Loucy (cell line): ENCODE measurements around the gene TRAF3IP3.

Source experiments
- H2AFZ ChIP-seq: fragments of 200-600 bp; sonication (generic); 2 replicates; pipeline ENCODE4 v1.6.0; 2016; ENCODE audit warnings: antibody characterized with exemption, mild to moderate bottlenecking, low read length, moderate library complexity
- H3F3A ChIP-seq: fragments of 200-600 bp; 2 replicates; pipeline ENCODE4 v1.6.0; 2016; ENCODE audit warnings: antibody characterized with exemption, low read depth, mild to moderate bottlenecking
- H3K27me3 ChIP-seq: fragments of 200-600 bp; sonication (generic); 2 replicates; pipeline ENCODE4 v1.6.1; 2014; ENCODE audit warnings: low read length, mild to moderate bottlenecking; ENCODE audit not compliant: insufficient read depth, poor library complexity, severe bottlenecking
- H3K36me3 ChIP-seq: fragments of 200-600 bp; sonication (generic); 2 replicates; pipeline ENCODE4 v1.6.1; 2016; ENCODE audit warnings: low read length; ENCODE audit not compliant: insufficient read depth
- H3K4me1 ChIP-seq: fragments of 200-600 bp; sonication (generic); 2 replicates; pipeline ENCODE4 v1.5.1; 2014; ENCODE audit warnings: low read length, mild to moderate bottlenecking; ENCODE audit not compliant: insufficient read depth, poor library complexity, severe bottlenecking
- H3K4me2 ChIP-seq: fragments of 200-600 bp; sonication (generic); 2 replicates; pipeline ENCODE4 v1.6.0; 2014; ENCODE audit warnings: antibody characterized with exemption, low read length, low read depth, mild to moderate bottlenecking; ENCODE audit not compliant: poor library complexity, severe bottlenecking
- H3K4me3 ChIP-seq: fragments of 200-600 bp; sonication (generic); 2 replicates; pipeline ENCODE4 v1.5.1; 2014; ENCODE audit warnings: low read length, mild to moderate bottlenecking, mixed read lengths; ENCODE audit not compliant: poor library complexity, severe bottlenecking
- H3K79me2 ChIP-seq: fragments of 200-600 bp; sonication (generic); 2 replicates; pipeline ENCODE4 v1.6.1; 2014; ENCODE audit warnings: low read length; ENCODE audit not compliant: insufficient read depth
- H3K9ac ChIP-seq: fragments of 200-600 bp; sonication (generic); 2 replicates; pipeline ENCODE4 v1.6.0; 2014; ENCODE audit warnings: mild to moderate bottlenecking, low read depth, low read length, moderate library complexity; ENCODE audit not compliant: poor library complexity, severe bottlenecking
- H3K9me2 ChIP-seq: fragments of 200-600 bp; sonication (generic); replicated peaks from 2 replicates; pipeline ENCODE4 v1.6.1; 2016; ENCODE audit warnings: low read depth, low read length, mixed read lengths
- H3K9me3 ChIP-seq: fragments of 200-600 bp; sonication (generic); 2 replicates; pipeline ENCODE4 v1.6.1; 2014; ENCODE audit warnings: mild to moderate bottlenecking, antibody characterized with exemption, low read length, low read depth; ENCODE audit not compliant: insufficient read depth
- H4K20me1 ChIP-seq: fragments of 200-600 bp; sonication (generic); 2 replicates; pipeline ENCODE4 v1.6.0; 2014; ENCODE audit warnings: antibody characterized with exemption, low read length, mild to moderate bottlenecking; ENCODE audit not compliant: insufficient read depth, poor library complexity, severe bottlenecking
- CTCF ChIP-seq: fragments of 200-600 bp; sonication (generic); conservative IDR thresholded peaks from 2 replicates; pipeline ENCODE4 v1.5.1; 2014; ENCODE audit warnings: mild to moderate bottlenecking, antibody characterized with exemption, low read length
- EZH2phosphoT487 ChIP-seq: fragments of 200-600 bp; IDR thresholded peaks from 2 replicates; pipeline ENCODE4 v1.6.1; 2018; ENCODE audit warnings: antibody characterized with exemption, mild to moderate bottlenecking, moderate library complexity, borderline replicate concordance

The TRAF3IP3 gene

GRCh38 chr1:209727785-209728184 is 28.1 kb upstream of the TRAF3IP3 start:
- Histone ChIP-seq H3K9ac (no peak overlapping the region), H3K36me3 (no peaks in the 10 kb centered on the region), H3K27me3 (no peaks in the 10 kb centered on the region), H3F3A (no peaks in the 10 kb centered on the region), H3K4me2 (no peak overlapping the region), H3K79me2 (no peaks in the 10 kb centered on the region), H2AFZ (peak overlapping the region; percentile 29; the same call in 1 of the 2 replicates), H3K4me3 (no peak overlapping the region), H3K9me3 (no peaks in the 10 kb centered on the region), H3K4me1 (peaks cover 8% of the 10 kb centered on the region), H3K9me2 (no peaks in the 10 kb centered on the region), H4K20me1 (no peaks in the 10 kb centered on the region)
- TF ChIP-seq EZH2phosphoT487: no peak

GRCh38 chr1:209728466-209728865 is 27.4 kb upstream of the TRAF3IP3 start:
- H3K4me3 ChIP-seq: no peak overlapping the region
- TF ChIP-seq EZH2phosphoT487: no peak
- H3K9me3 ChIP-seq: no peaks in the 10 kb centered on the region
- no peaks in the 10 kb centered on the region for H4K20me1 ChIP-seq
- H3K36me3 ChIP-seq: no peaks in the 10 kb centered on the region
- no peaks in the 10 kb centered on the region for H3K9me2 ChIP-seq
- H3K79me2 ChIP-seq: no peaks in the 10 kb centered on the region
- H3K27me3 ChIP-seq: no peaks in the 10 kb centered on the region
- no peaks in the 10 kb centered on the region for H3F3A ChIP-seq
- no peak overlapping the region for H2AFZ ChIP-seq
- H3K4me2 ChIP-seq: no peak overlapping the region
- peaks cover 8% of the 10 kb centered on the region for H3K4me1 ChIP-seq
- no peak overlapping the region for H3K9ac ChIP-seq

- H3K4me3 ChIP-seq: no peak overlapping the region
- TF ChIP-seq CTCF: no peak
- no peak for TF ChIP-seq EZH2phosphoT487
- no peaks in the 10 kb centered on the region for H3K79me2 ChIP-seq
- no peaks in the 10 kb centered on the region for H3K9me2 ChIP-seq
- H4K20me1 ChIP-seq: no peaks in the 10 kb centered on the region
- no peak overlapping the region for H3K9ac ChIP-seq
- H3K27me3 ChIP-seq: no peaks in the 10 kb centered on the region
- no peaks in the 10 kb centered on the region for H3K9me3 ChIP-seq
- H2AFZ ChIP-seq: no peak overlapping the region
- H3K4me2 ChIP-seq: no peak overlapping the region
- H3F3A ChIP-seq: no peaks in the 10 kb centered on the region
- peaks cover 8% of the 10 kb centered on the region for H3K4me1 ChIP-seq
- H3K36me3 ChIP-seq: no peaks in the 10 kb centered on the region
Observed at GRCh38 chr1:209729436-209729835, 26.4 kb upstream of the TRAF3IP3 start.

- Histone ChIP-seq H3K4me3 (no peak overlapping the region), H4K20me1 (no peaks in the 10 kb centered on the region), H3K36me3 (no peaks in the 10 kb centered on the region), H3K4me2 (no peak overlapping the region), H3K79me2 (no peaks in the 10 kb centered on the region), H3K9me2 (no peaks in the 10 kb centered on the region), H3F3A (no peaks in the 10 kb centered on the region), H3K9me3 (no peaks in the 10 kb centered on the region), H3K9ac (no peak overlapping the region), H2AFZ (no peak overlapping the region), H3K27me3 (no peaks in the 10 kb centered on the region), H3K4me1 (peaks cover 4% of the 10 kb centered on the region)
- TF ChIP-seq EZH2phosphoT487 (no peak), CTCF (no peak)
Observed at GRCh38 chr1:209732725-209733124, 23.1 kb upstream of the TRAF3IP3 start.
